GM10248 (cell line): Measurements from ENCODE around the gene ZDHHC13.

ENCODE experiments used
- CTCF ChIA-PET: fragments of 300-600 bp; sonication (Branson Sonifier 250); formaldehyde crosslinking; extraction: SDS; loops from one replicate; lab custom pipeline; 2021; ENCODE audit warnings: antibody characterized with exemption; lab: Yijun Ruan, JAX
- POLR2A ChIA-PET: fragments of 350-650 bp; sonication (Branson Sonifier 250); formaldehyde crosslinking; extraction: SDS; loops from one replicate; lab custom pipeline; 2020; ENCODE audit warnings: antibody characterized with exemption; lab: Yijun Ruan, JAX
- DNase-seq: peaks from one replicate; pipeline ENCODE4 v3.0.0; 2012; ENCODE audit errors: extremely low spot score
- TF ChIP-seq, protein P1 (sequence below): IDR thresholded peaks from 2 replicates; pipeline ENCODE4 v1.5.1; 2012; ENCODE audit warnings: mild to moderate bottlenecking, low read depth; ENCODE audit errors: extremely low read depth, missing control alignments, control extremely low read depth

The ZDHHC13 gene

DNA sequence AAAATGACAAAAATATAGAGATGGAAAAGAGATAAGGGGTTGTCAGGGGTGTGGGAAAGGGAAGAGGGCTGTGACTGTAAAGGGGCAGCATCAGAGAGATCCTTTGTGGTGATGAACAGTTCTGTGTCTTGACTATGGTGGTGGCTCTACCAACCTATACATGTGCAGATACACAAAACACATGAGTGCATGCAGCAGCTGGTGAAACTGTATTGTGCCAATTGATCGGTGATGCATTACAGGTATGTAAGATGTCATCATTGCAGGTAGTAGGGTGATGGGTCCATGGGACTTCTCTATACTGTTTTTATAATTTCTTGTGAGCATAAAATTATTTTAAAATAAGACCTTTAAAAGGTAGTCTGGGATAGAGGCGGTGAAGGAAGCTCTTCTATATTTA lies 24.1 kb upstream of the ZDHHC13 start:
- ChIA-PET POLR2A (no interaction called here), CTCF (interaction anchor here (0.6 to 1.0 kb wide), 3 partner anchors 10 to 461 kb away, joined by 3 to 4 read pairs (median 3); no protein-coding TSS in a partner anchor)
- TF ChIP-seq, protein P1, sequence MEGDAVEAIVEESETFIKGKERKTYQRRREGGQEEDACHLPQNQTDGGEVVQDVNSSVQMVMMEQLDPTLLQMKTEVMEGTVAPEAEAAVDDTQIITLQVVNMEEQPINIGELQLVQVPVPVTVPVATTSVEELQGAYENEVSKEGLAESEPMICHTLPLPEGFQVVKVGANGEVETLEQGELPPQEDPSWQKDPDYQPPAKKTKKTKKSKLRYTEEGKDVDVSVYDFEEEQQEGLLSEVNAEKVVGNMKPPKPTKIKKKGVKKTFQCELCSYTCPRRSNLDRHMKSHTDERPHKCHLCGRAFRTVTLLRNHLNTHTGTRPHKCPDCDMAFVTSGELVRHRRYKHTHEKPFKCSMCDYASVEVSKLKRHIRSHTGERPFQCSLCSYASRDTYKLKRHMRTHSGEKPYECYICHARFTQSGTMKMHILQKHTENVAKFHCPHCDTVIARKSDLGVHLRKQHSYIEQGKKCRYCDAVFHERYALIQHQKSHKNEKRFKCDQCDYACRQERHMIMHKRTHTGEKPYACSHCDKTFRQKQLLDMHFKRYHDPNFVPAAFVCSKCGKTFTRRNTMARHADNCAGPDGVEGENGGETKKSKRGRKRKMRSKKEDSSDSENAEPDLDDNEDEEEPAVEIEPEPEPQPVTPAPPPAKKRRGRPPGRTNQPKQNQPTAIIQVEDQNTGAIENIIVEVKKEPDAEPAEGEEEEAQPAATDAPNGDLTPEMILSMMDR = no peak
- DNase-seq = no peak

DNA sequence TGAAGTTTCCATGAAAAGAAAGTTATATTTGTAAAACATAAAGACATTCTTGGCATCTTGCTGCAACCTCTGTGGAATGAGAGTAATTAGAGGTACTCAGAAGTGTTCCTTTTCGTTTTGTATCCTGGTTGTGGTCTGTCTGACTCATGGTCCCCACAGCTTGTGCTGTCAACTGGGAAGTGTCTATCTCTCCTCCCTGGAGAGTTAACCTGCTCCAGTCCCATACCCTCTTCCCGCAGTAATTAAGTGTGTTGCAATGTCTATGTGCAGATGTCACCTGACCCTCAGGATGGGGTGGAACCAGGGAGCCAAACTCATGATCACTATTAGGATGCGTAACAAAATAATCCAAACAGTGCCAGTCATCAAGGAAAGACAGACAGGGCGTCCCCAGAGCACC lies 23.0 kb upstream of the ZDHHC13 start:
- DNase-seq = no peak
- TF ChIP-seq, protein P1 = no peak
- ChIA-PET CTCF (interaction anchor here (0.9 kb wide), 1 partner anchor 17 kb away, joined by 4 read pairs; no protein-coding TSS in a partner anchor), POLR2A (no interaction called here)

DNA sequence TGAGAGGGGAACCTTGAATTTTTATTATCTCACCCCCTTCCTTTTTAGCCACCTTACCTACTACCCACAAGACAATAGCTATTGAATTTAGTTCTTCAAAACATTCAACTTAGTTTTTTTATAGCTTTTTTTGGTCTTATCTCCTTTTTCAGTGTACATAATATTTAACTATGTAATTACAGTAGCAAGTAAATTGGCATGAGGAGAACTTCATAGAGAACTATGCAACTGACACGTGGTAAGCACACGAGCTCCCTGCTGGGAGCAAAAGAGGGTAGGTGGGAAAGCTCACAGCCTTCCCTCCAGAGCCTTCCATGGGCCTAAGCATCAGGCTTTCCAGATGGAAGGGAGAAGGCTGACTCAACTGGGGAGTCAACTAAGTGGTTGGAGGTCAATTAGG lies 22.1 kb upstream of the ZDHHC13 start:
- POLR2A ChIA-PET = no interaction called here
- TF ChIP-seq, protein P1 = no peak
- CTCF ChIA-PET = no interaction called here
- no peak for DNase-seq

DNA sequence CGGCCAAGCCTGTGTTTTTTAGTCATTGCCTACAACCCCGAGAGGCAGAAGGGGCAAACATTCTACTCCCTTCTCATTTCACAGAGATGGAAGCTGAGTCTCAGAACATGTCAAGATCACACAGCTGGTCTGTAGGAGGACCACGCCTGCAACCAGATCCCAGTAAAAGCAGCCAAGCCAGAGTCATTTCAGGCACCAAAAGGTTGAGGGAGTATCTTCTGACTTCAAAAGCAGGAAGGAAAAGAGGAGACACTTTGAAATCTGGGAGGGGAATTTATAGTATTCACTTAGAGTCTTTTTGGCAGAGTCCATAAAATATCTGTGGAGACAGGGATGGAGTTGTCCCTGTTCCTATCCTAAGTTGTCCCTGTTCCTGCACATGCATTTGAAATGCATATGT lies 17.9 kb upstream of the ZDHHC13 start:
- ChIA-PET CTCF (no interaction called here), POLR2A (no interaction called here)
- TF ChIP-seq, protein P1 = no peak
- no peak for DNase-seq

DNA sequence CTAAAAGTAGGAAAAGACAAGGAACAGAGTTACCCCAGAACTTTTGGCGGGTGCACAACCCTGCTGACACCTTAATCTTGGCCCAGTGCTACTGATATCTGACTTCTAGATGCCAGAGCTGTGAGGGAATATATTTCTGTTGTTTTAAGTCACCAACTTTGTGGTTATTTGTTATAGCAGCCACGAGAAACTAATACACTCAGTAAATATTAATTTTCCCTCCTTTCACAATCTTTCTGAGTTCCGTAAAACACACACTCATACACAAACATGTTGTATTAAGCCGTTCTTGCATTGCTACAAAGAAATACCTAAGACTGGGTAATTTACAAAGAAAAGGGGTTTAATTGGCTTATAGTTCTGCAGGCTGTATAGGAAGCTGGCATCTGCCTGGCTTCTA lies 16.1 kb upstream of the ZDHHC13 start:
- DNase-seq = no peak
- TF ChIP-seq, protein P1 = no peak
- CTCF ChIA-PET = interaction anchor here (0.7 to 1.8 kb wide), 4 partner anchors 10 to 30 kb away, joined by 3 to 7 read pairs (median 4); no protein-coding TSS in a partner anchor
- POLR2A ChIA-PET = no interaction called here

DNA sequence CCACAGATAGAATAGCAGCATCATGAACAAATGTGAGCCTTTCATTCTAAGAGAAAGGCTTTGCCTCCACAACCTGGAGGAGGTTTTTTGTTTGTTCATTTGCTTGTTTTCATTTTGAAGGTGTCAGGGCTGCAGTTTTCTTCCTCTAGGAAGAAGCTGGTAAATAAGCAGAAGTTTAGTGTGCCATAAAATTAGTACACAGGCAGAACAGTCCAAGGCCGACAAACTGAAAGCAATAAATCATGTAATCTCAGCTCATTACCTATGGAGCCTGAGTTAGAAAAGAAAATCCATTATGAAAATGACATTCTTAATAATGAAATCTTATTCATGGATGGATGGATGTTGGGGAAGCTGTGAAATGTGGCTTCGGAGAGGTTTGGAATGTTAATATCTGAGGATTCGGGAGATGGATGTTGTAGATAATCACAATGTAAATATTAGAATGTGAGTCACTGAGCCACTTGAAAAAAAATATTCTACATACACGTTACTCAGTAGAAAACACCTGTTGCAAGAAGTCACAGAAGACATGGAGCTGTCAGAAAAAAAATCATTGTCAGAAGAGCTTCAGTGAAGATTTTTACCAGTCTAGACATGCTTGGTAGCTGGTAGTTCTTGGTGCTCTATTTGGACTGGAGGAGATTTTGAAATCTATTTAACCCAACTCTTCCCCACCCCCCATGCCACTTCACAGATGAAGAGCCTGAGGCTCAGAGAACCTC lies 15.0 kb upstream of the ZDHHC13 start:
- DNase-seq = no peak
- ChIA-PET POLR2A (no interaction called here), CTCF (interaction anchor here (0.9 to 1.8 kb wide), 6 partner anchors 9 to 193 kb away, joined by 3 to 7 read pairs (median 4); no protein-coding TSS in a partner anchor)
- TF ChIP-seq, protein P1 = no peak
